ENCODE results near the gene APEH. TPM values are rescaled to one million over a fixed set of nuclear protein-coding genes. Genes with fewer than 3 reads are reported as not detected.

Gene APEH
- total RNA-seq, 1 donor from 2014 or later: 105 TPM

- H3K36me3 Mint-ChIP-seq (ENCODE audit: unreplicated experiment): no peaks in the 10 kb centered on the region
- TF ChIP-seq, protein P1, sequence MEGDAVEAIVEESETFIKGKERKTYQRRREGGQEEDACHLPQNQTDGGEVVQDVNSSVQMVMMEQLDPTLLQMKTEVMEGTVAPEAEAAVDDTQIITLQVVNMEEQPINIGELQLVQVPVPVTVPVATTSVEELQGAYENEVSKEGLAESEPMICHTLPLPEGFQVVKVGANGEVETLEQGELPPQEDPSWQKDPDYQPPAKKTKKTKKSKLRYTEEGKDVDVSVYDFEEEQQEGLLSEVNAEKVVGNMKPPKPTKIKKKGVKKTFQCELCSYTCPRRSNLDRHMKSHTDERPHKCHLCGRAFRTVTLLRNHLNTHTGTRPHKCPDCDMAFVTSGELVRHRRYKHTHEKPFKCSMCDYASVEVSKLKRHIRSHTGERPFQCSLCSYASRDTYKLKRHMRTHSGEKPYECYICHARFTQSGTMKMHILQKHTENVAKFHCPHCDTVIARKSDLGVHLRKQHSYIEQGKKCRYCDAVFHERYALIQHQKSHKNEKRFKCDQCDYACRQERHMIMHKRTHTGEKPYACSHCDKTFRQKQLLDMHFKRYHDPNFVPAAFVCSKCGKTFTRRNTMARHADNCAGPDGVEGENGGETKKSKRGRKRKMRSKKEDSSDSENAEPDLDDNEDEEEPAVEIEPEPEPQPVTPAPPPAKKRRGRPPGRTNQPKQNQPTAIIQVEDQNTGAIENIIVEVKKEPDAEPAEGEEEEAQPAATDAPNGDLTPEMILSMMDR (IDR thresholded peaks at IDR 0.05): no peak
- no peak overlapping the region for H3K4me3 Mint-ChIP-seq (ENCODE audit: unreplicated experiment)
Observed at GRCh38 chr3:49657208-49657915, 16.8 kb upstream of the APEH start.

GRCh38 chr3:49658711-49659110 is 15.4 kb upstream of the APEH start:
- no peaks in the 10 kb centered on the region for H3K9me3 Mint-ChIP-seq (ENCODE audit: unreplicated experiment)

More at GRCh38 chr3:49657208-49657915, 16.8 kb upstream of the APEH start:
- no peaks in the 10 kb centered on the region for H3K9me3 Mint-ChIP-seq (ENCODE audit: unreplicated experiment)
- DNase-seq (ENCODE audit: extremely low spot score, unreplicated experiment): no peak
- H3K27ac Mint-ChIP-seq (ENCODE audit: unreplicated experiment): no peak overlapping the region
- peaks cover 3% of the 10 kb centered on the region for H3K4me1 Mint-ChIP-seq (ENCODE audit: unreplicated experiment)
- no peaks in the 10 kb centered on the region for H3K27me3 Mint-ChIP-seq (ENCODE audit: unreplicated experiment)

DNA sequence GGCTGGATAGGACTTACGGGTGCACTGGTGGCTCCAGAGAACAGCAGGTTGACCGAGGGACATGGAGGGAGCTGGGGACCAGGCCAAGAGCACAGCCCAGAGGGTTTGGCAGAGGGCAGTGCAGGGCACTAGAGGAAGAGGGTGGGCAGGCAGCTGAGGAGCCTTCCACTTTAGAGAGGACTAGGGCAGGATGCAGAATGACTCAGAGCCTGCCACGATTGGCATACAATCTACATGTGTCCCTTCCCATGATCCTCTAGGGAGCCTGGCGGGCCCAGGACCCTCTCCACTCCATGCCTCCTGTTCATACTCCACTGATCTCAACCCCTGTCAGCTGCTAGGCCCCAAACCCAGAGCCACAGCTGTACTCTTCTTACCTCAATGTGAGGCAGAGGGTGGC is 14.4 kb upstream of the APEH start:
- H3K4me1 Mint-ChIP-seq (ENCODE audit: unreplicated experiment): peaks cover 2% of the 10 kb centered on the region
- H3K27ac Mint-ChIP-seq (ENCODE audit: unreplicated experiment): no peak overlapping the region
- H3K9me3 Mint-ChIP-seq (ENCODE audit: unreplicated experiment): no peaks in the 10 kb centered on the region
- no peak overlapping the region for H3K4me3 Mint-ChIP-seq (ENCODE audit: unreplicated experiment)
- TF ChIP-seq, protein P1 (IDR thresholded peaks at IDR 0.05): no peak
- no peak for DNase-seq (ENCODE audit: extremely low spot score, unreplicated experiment)
- H3K27me3 Mint-ChIP-seq (ENCODE audit: unreplicated experiment): no peaks in the 10 kb centered on the region
- no peaks in the 10 kb centered on the region for H3K36me3 Mint-ChIP-seq (ENCODE audit: unreplicated experiment)

More at GRCh38 chr3:49658711-49659110, 15.4 kb upstream of the APEH start:
- no peaks in the 10 kb centered on the region for H3K27me3 Mint-ChIP-seq (ENCODE audit: unreplicated experiment)
- H3K27ac Mint-ChIP-seq (ENCODE audit: unreplicated experiment): no peak overlapping the region
- TF ChIP-seq, protein P1 (IDR thresholded peaks at IDR 0.05): no peak
- H3K36me3 Mint-ChIP-seq (ENCODE audit: unreplicated experiment): no peaks in the 10 kb centered on the region
- H3K4me1 Mint-ChIP-seq (ENCODE audit: unreplicated experiment): no peaks in the 10 kb centered on the region
- H3K4me3 Mint-ChIP-seq (ENCODE audit: unreplicated experiment): no peak overlapping the region
- DNase-seq (ENCODE audit: extremely low spot score, unreplicated experiment): no peak

- TF ChIP-seq, protein P1 (IDR thresholded peaks at IDR 0.05): no peak
- no peaks in the 10 kb centered on the region for H3K9me3 Mint-ChIP-seq (ENCODE audit: unreplicated experiment)
- H3K27ac Mint-ChIP-seq (ENCODE audit: unreplicated experiment): no peak overlapping the region
- DNase-seq (ENCODE audit: extremely low spot score, unreplicated experiment): no peak
- peaks cover 3% of the 10 kb centered on the region for H3K4me1 Mint-ChIP-seq (ENCODE audit: unreplicated experiment)
- no peak overlapping the region for H3K4me3 Mint-ChIP-seq (ENCODE audit: unreplicated experiment)
- no peaks in the 10 kb centered on the region for H3K36me3 Mint-ChIP-seq (ENCODE audit: unreplicated experiment)
- no peaks in the 10 kb centered on the region for H3K27me3 Mint-ChIP-seq (ENCODE audit: unreplicated experiment)
Observed at GRCh38 chr3:49661281-49661680, 12.9 kb upstream of the APEH start.

- no peaks in the 10 kb centered on the region for H3K36me3 Mint-ChIP-seq (ENCODE audit: unreplicated experiment)
- H3K27me3 Mint-ChIP-seq (ENCODE audit: unreplicated experiment): no peaks in the 10 kb centered on the region
- peaks cover 10% of the 10 kb centered on the region for H3K4me1 Mint-ChIP-seq (ENCODE audit: unreplicated experiment)
- H3K4me3 Mint-ChIP-seq (ENCODE audit: unreplicated experiment): no peak overlapping the region
- no peaks in the 10 kb centered on the region for H3K9me3 Mint-ChIP-seq (ENCODE audit: unreplicated experiment)
- no peak overlapping the region for H3K27ac Mint-ChIP-seq (ENCODE audit: unreplicated experiment)
- no peak for DNase-seq (ENCODE audit: extremely low spot score, unreplicated experiment)
- TF ChIP-seq, protein P1 (IDR thresholded peaks at IDR 0.05): no peak
Observed at GRCh38 chr3:49662021-49662420, 12.1 kb upstream of the APEH start.

Measured in osteocyte (in vitro differentiated cells).